Naive thymus-derived CD8-positive, alpha-beta T cell (primary cell): ENCODE results near the gene TDRD15. TPM values are rescaled to one million over a fixed set of nuclear protein-coding genes. Genes with fewer than 3 reads are reported as not detected.
"Not testable (repeated sequence)": the region's sequence is repeated elsewhere in the genome, so short reads cannot be mapped to it uniquely, and the experiment has no call there.

ENCODE experiments used
- ATAC-seq, 2 donors: fragments of 150-1000 bp; cut with Tn5 transposase in 1 of 2; sonication (Bioruptor Pico), chemical (Tn5 transposase) in 1 of 2; 1 replicate in 1 of 2; 2 replicates in 1 of 2; pipeline ENCODE4 v1.10.0; 2021; ENCODE audit warnings: mild to moderate bottlenecking in 2 of 2, moderate library complexity in 2 of 2
- POLR2A ChIA-PET: fragments of 350-600 bp; sonication (Branson Sonifier 250); formaldehyde crosslinking; loops from one replicate; lab custom pipeline; 2021; ENCODE audit warnings: antibody characterized with exemption; lab: Charles Lee
- DNase-seq, 10 donors: peaks; one replicate each; pipeline versions ENCODE4 v3.0.0 to v3.0.0-alpha.2; 2020 to 2022
- H3K27ac Mint-ChIP-seq, 10 donors: one replicate each; pipeline ENCODE4 v1.8.0; 2020 to 2022; ENCODE audit warnings: mild to moderate bottlenecking in 10 of 10, mixed read lengths in 10 of 10, moderate library complexity in 4 of 10, inconsistent platforms in 1 of 10
- H3K27me3 Mint-ChIP-seq, 5 donors: one replicate each; pipeline ENCODE4 v1.8.0; 2021 to 2022; ENCODE audit warnings: mixed read lengths in 5 of 5
- H3K36me3 Mint-ChIP-seq, 3 donors: one replicate each; pipeline ENCODE4 v1.8.0; 2020 to 2022; ENCODE audit warnings: mixed read lengths in 3 of 3, mild to moderate bottlenecking in 2 of 3, inconsistent platforms in 1 of 3
- H3K4me1 Mint-ChIP-seq, 4 donors: one replicate each; pipeline ENCODE4 v1.8.0; 2021 to 2022; ENCODE audit warnings: mixed read lengths in 4 of 4
- H3K4me3 Mint-ChIP-seq, 10 donors: one replicate each; pipeline ENCODE4 v1.8.0; 2020 to 2022; ENCODE audit warnings: mild to moderate bottlenecking in 10 of 10, mixed read lengths in 10 of 10, moderate library complexity in 6 of 10, inconsistent platforms in 1 of 10
- H3K9me3 Mint-ChIP-seq, 9 donors: one replicate each; pipeline ENCODE4 v1.8.0; 2020 to 2022; ENCODE audit warnings: mixed read lengths in 9 of 9, mild to moderate bottlenecking in 3 of 9, inconsistent platforms in 1 of 9, moderate library complexity in 1 of 9
- polyA plus RNA-seq, 3 donors: library from polyadenylated mRNA; unstranded; fragments of 300-500 nt; fragmentation: Illumina TruSeq; gene quantifications; one replicate each; pipeline ENCODE4 v1.2.3, GENCODE V29; 2021
- total RNA-seq, 8 experiments: library from RNA in 2 of 8; stranded (reverse) in 2 of 8; gene quantifications; one replicate each; pipeline ENCODE4 v1.2.3 and lab custom pipeline; 2021 to 2026

Gene TDRD15
- not detected for total RNA-seq
- not detected for polyA plus RNA-seq
- 0 reads per million in 6 experiments for total RNA-seq (lab: John Stamatoyannopoulos, UW)

DNA sequence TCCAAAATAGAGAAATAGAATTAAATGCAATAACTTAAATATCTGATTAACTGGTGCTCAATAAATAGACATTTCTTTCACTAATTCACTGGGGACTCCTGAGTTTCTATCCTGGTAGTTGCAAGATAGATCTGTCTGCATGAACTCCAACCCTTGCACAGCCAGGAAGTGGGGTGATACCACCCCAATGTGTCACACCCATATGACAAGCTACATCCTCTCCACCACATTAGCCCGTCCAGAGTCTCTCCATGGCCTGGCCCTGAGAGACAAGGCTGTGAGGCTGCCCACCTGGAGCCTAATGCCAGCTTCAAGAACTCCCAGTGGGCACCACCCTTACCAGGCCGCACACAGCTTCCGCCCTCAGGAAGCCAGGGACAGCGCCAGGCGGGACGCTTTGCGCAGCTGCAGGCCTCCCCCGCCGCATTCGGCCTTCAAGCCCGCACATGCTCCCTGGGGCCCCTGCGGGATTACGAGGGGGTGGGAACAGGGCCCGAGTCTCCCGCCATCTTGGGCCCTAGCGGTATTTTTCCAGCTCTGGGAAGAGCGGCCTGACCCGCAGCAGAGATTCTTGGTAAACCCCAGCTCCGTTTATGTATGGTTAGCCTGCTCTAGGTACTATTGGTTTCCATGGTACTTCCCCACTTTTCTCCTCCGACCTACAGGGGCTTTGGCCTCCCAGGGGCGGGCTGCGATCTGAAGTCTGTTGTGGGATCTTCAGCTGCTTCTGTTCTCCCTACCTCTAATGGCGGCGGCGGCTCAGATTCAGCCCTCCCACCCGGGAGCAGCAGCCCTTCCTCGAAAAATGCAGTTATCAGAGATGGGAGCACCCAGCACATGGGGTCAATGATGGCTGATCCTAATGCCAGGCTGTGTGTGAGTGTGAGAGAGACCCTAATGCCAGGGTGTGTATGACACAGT lies at the start of gene TDRD15:
TDRD15 (plus strand) TSS at position 496 of the 921 bp plus-strand sequence. CDS start 13,500 bp downstream, outside the sequence.
- no peaks in the 10 kb centered on the region for H3K4me1 Mint-ChIP-seq
- no peak for ATAC-seq
- peaks cover 0 to 10% (median 0%) of the 10 kb centered on the region in 5 donors for H3K27me3 Mint-ChIP-seq
- no peak within 1 kb of the TSS for H3K27ac Mint-ChIP-seq
- POLR2A ChIA-PET, result no interaction called here
- no peak for DNase-seq
- no peaks in the 10 kb centered on the region for H3K36me3 Mint-ChIP-seq
- no peak within 1 kb of the TSS for H3K4me3 Mint-ChIP-seq
- peaks cover 0 to 4% (median 0%) of the 10 kb centered on the region in 9 donors for H3K9me3 Mint-ChIP-seq

DNA sequence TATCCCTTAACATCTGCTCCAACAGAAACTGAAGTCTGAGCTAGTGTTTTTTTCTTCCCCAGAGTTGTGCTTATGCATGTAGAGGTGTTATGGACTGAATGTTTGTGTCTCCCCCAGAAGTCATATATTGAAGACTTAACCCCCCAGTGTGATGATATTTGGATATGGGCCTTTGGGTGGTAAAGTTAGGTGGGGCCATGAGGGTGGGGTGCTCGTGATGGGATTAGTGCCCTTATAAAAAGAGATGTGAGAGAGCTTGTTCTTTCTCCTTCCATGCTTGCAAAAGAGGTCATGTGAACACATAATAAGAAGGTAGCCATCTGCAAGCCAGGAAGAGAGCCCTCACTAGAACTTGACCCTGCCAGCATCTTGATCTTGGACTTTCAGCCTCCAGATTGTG lies 45.5 kb upstream of the TDRD15 start:
- ATAC-seq (no peak), DNase-seq (no peak)
- no peak overlapping the region for H3K27ac Mint-ChIP-seq
- H3K4me1 Mint-ChIP-seq, result no peaks in the 10 kb centered on the region
- H3K9me3 Mint-ChIP-seq, result peaks cover 0 to 16% (median 5%) of the 10 kb centered on the region in 9 donors
- peaks cover 0 to 9% (median 6%) of the 10 kb centered on the region in 5 donors for H3K27me3 Mint-ChIP-seq
- POLR2A ChIA-PET, result no interaction called here
- H3K36me3 Mint-ChIP-seq, result no peaks in the 10 kb centered on the region
- H3K4me3 Mint-ChIP-seq, result no peak overlapping the region

DNA sequence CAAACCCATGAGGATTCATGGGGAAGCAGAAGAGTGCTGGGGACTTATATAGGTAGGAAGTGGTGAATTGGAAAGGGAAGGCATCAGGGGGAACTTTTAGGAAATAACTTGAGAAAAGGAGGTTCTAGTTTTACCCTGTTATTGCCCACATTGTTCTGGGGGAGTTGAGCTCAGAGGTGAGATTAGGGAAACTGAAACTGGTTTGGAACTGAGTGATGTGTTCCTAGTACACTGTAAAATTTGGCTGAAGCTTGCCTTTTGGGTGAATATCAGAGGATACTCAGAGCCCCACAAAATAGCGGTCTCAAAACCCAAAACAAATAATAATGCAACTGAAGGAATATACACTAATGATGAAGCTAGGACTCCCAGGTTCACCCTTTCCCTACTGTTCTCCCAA lies 40.3 kb upstream of the TDRD15 start:
- peaks cover 0 to 11% (median 5%) of the 10 kb centered on the region in 9 donors for H3K9me3 Mint-ChIP-seq
- no peak overlapping the region for H3K27ac Mint-ChIP-seq
- no peaks in the 10 kb centered on the region for H3K36me3 Mint-ChIP-seq
- no peak for ATAC-seq
- H3K4me3 Mint-ChIP-seq, result no peak overlapping the region
- no peaks in the 10 kb centered on the region for H3K4me1 Mint-ChIP-seq
- no peak for DNase-seq
- H3K27me3 Mint-ChIP-seq, result peaks cover 0 to 3% (median under 1%) of the 10 kb centered on the region in 5 donors
- POLR2A ChIA-PET, result no interaction called here

DNA sequence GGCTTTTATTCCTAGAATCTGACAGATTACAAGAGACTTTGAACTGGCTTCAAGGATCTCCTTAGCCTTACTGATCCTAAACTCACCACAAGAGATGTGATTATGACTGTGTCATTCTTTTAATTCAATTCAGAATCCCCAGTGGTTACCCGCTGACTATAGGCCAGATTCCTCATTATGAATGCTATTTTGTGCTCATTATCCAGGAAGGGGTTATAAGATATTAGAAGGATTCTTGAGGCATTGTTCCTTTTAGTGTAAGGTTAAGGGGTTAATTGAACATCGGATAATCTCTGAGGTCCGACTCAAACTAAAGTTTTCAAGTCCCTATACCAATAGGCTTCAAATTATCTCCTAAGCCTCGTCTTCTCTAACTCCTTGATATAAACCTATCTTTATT lies 39.4 kb upstream of the TDRD15 start:
- POLR2A ChIA-PET, result no interaction called here
- peaks cover 0 to 1% (median 0%) of the 10 kb centered on the region in 5 donors for H3K27me3 Mint-ChIP-seq
- ATAC-seq (no peak), DNase-seq (no peak)
- peaks cover 0 to 10% (median 2%) of the 10 kb centered on the region in 9 donors for H3K9me3 Mint-ChIP-seq
- no peak overlapping the region for H3K4me3 Mint-ChIP-seq
- no peaks in the 10 kb centered on the region for H3K36me3 Mint-ChIP-seq
- no peak overlapping the region for H3K27ac Mint-ChIP-seq
- no peaks in the 10 kb centered on the region for H3K4me1 Mint-ChIP-seq

DNA sequence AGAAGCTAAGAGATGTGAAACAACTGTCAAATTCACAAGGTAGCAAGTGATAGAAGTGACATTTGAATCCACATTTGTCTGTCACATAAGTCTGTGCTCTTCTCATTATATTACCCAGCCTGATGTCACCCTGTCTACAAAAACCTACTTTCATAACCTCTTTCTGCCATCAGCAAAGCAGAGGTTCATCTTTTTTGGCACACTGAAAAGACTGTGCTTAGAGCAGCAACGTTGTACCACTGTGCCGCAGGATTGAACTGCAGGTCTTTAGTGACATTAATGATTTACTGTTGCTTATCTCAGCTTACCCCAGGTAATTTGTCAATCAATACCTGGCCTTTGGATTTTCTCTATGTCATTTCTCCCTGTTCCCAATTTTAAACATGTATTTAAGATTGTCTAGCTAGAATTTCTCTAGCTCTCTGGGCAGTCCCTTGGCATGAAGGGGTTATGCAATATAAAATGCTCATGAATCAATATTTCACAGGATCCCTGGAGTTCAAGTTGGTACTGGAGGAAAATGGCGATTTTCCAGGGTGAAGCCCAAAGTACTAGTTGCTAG lies 31.4 kb upstream of the TDRD15 start:
- ATAC-seq, result no peak
- Mint-ChIP-seq H3K9me3 (no peaks in the 10 kb centered on the region), H3K4me1 (no peaks in the 10 kb centered on the region), H3K4me3 (no peak overlapping the region), H3K36me3 (no peaks in the 10 kb centered on the region), H3K27me3 (peaks cover 4 to 8% (median 6%) of the 10 kb centered on the region in 5 donors), H3K27ac (no peak overlapping the region)
- POLR2A ChIA-PET, result no interaction called here
- no peak for DNase-seq

DNA sequence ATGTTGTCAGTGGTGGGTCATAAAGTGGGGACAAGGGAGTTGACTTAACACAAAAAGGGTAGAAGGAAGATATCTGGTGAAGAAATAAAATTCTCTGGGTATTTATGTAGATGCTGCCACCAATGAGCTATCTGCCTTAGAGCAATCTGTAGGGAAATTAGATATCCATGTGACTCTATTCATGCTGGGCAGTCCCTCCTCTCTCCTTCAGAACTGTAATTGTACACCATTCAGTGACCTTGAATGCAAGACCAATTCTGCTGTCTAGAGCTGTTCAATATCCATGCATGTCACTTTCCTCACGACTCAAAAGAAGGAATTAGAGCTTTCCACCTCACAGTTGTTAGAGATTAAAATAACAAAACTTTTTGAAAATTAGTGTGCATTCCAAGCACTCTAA lies 28.6 kb upstream of the TDRD15 start:
- DNase-seq, result no peak
- POLR2A ChIA-PET, result no interaction called here
- H3K27ac Mint-ChIP-seq, result no peak overlapping the region
- ATAC-seq, result no peak
- peaks cover 4 to 8% (median 6%) of the 10 kb centered on the region in 5 donors for H3K27me3 Mint-ChIP-seq
- H3K4me1 Mint-ChIP-seq, result no peaks in the 10 kb centered on the region
- no peaks in the 10 kb centered on the region for H3K36me3 Mint-ChIP-seq
- H3K4me3 Mint-ChIP-seq, result no peak overlapping the region
- H3K9me3 Mint-ChIP-seq, result no peaks in the 10 kb centered on the region

DNA sequence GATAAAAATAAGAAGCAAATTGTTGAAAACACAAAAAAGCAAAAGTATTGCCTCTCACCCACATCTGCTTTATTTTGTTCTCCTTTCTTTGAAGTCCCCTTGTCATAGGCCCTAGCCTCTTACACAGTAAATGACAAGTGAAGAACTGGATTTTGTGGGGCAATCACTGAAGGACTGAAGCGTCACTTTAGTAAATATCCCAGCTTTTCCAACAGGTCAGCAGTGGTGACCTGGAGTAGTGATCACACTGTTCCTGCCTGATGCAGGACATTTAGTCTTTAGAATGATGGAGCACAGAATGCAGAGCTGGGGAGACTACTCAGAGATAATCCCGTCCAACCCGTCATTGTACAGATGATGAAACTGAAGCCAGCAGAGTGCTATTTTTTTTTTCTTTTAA lies 28.1 kb upstream of the TDRD15 start:
- H3K36me3 Mint-ChIP-seq, result no peaks in the 10 kb centered on the region
- no peaks in the 10 kb centered on the region for H3K9me3 Mint-ChIP-seq
- no peak for ATAC-seq
- H3K4me3 Mint-ChIP-seq, result no peak overlapping the region
- no peak for DNase-seq
- POLR2A ChIA-PET, result no interaction called here
- no peak overlapping the region for H3K27ac Mint-ChIP-seq
- no peaks in the 10 kb centered on the region for H3K4me1 Mint-ChIP-seq
- peaks cover 4 to 8% (median 6%) of the 10 kb centered on the region in 5 donors for H3K27me3 Mint-ChIP-seq

DNA sequence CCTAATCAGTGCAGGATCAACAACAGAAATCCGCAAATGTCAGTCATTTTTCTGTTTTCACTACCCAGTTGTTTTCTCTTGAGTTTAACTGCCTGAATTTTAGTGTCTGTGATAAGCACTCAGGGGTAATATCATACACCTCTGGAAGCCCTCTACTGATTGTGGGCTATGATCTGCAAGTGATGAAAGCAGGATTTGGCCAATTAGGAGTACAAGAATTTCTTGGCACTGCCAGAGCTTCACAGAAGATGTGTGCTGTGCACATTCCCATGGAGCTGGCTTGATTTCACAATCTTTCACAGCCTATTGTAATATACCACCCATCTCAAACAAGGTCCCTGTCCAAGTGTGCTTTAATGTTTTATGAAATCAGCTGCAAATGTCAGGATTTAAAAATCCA lies 27.3 kb upstream of the TDRD15 start:
- POLR2A ChIA-PET, result no interaction called here
- Mint-ChIP-seq H3K4me3 (no peak overlapping the region), H3K27me3 (peaks cover 6 to 9% (median 7%) of the 10 kb centered on the region in 5 donors), H3K4me1 (no peaks in the 10 kb centered on the region), H3K27ac (no peak overlapping the region), H3K9me3 (no peaks in the 10 kb centered on the region), H3K36me3 (no peaks in the 10 kb centered on the region)
- ATAC-seq, result no peak
- no peak for DNase-seq

DNA sequence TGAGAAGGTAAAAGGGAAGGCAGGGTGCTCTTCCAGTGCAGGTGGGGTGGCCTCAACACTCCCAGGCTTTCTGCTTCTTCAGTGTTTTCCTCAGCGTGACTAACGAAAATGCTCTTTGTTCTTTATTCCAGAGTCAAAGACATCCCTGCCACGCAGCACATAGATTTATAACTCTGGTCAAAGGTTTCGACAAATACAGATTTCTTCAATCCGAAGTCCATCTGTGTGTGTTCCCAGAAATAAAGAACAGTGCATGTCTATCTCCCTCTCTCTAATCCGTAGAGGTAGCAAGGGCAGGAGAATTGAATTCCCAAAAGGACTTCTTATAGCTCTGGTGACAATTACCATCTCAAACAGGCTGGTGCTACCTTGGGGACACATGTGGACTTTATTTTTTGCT lies 26.4 kb upstream of the TDRD15 start:
- H3K27me3 Mint-ChIP-seq, result peaks cover 6 to 11% (median 6%) of the 10 kb centered on the region in 5 donors
- H3K9me3 Mint-ChIP-seq, result no peaks in the 10 kb centered on the region
- H3K27ac Mint-ChIP-seq, result no peak overlapping the region
- POLR2A ChIA-PET, result no interaction called here
- no peak for ATAC-seq
- no peak for DNase-seq
- H3K4me1 Mint-ChIP-seq, result no peaks in the 10 kb centered on the region
- H3K36me3 Mint-ChIP-seq, result no peaks in the 10 kb centered on the region
- no peak overlapping the region for H3K4me3 Mint-ChIP-seq

DNA sequence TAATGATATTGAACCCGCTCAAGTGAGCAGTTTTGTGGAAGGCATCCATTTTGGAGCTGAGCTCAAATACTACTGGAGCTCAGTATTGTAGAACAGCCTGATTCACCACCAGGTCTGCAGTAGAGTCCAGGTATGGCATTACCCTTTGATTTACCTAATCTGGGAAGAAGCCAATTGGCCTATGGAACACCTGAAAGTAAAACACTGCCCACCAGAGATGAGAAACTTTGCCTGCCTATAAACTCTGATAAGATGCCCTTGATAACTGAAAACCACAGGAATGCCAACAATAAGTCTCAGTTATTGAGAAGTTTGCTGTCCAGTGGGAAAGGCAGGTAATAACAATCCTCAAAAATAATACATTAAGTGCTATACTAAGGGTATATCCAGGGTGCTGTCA lies 25.5 kb upstream of the TDRD15 start:
- H3K4me1 Mint-ChIP-seq, result no peaks in the 10 kb centered on the region
- POLR2A ChIA-PET, result no interaction called here
- no peaks in the 10 kb centered on the region for H3K9me3 Mint-ChIP-seq
- H3K4me3 Mint-ChIP-seq, result no peak overlapping the region
- H3K27me3 Mint-ChIP-seq, result peaks cover 2 to 11% (median 6%) of the 10 kb centered on the region in 5 donors
- no peaks in the 10 kb centered on the region for H3K36me3 Mint-ChIP-seq
- H3K27ac Mint-ChIP-seq, result no peak overlapping the region
- no peak for DNase-seq
- no peak for ATAC-seq

DNA sequence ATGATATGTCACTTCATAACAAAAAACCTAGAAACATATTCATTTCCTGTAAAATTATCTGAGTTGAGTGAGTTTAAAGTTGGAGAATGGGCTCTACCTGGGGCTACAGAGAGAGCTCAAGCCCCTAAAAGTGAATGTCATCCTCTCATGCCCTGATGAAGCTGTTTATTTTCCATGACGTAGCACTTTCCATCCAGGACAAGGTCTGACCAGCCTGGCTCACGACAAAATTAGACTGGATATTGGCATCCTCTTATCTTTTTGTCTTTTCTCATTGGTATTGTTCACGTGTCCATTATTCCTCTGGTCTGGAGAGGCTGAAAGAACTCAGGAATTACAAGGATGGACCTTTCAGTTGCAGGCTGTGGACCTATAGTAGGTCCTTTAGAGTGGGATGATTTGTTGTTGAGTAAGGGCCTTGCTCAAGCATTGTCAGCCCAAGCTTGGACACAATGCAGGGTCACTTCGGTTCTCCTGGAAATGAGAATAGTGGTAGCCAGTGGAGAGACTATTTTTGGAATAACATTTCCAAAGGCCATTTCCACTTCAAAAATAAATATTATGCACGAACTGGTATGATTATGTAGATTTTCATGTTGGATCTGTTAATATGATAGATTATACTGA lies 24.4 kb upstream of the TDRD15 start:
- no peak for DNase-seq
- POLR2A ChIA-PET, result no interaction called here
- H3K4me3 Mint-ChIP-seq, result no peak overlapping the region
- H3K27ac Mint-ChIP-seq, result no peak overlapping the region
- no peak for ATAC-seq
- no peaks in the 10 kb centered on the region for H3K9me3 Mint-ChIP-seq
- H3K27me3 Mint-ChIP-seq, result peaks cover 2 to 8% (median 5%) of the 10 kb centered on the region in 5 donors
- no peaks in the 10 kb centered on the region for H3K36me3 Mint-ChIP-seq
- peaks cover 0 to 2% (median 0%) of the 10 kb centered on the region in 4 donors for H3K4me1 Mint-ChIP-seq

DNA sequence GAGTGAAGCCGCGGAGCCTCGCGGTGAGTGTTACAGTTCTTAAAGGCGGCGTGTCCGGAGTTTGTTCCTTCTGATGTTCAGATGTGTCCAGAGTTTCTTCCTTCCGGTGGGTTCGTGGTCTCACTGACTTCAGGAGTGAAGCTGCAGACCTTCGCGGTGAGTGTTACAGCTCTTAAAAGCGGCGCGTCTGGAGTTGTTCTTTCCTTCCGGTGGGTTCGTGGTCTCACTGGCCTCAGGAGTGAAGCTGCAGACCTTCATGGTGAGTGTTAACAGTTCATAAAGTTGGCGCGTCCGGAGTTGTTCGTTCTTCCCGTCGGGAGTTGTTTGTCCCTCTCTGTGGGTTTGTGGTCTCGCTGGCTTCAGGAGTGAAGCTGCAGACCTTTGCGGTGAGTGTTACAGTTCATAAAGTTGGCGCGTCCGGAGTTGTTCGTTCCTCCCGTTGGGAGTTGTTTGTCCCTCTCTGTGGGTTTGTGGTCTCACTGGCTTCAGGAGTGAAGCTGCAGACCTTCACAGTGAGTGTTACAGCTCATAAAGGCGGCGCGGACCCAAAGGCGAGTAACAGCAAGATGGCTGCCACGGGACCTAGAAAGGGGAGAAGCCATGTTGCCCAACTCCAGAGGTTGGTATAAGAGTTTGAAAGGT lies 22.1 kb upstream of the TDRD15 start:
- DNase-seq, ATAC-seq, POLR2A ChIA-PET, H3K9me3 Mint-ChIP-seq, H3K27ac Mint-ChIP-seq, H3K4me1 Mint-ChIP-seq, H3K27me3 Mint-ChIP-seq, H3K36me3 Mint-ChIP-seq: not testable (repeated sequence)
- peak overlapping the region in 2 of 10 donors; percentile 0 to 2 for H3K4me3 Mint-ChIP-seq
